ENCODE results near the gene TUSC2.

- TF ChIP-seq, protein P1, sequence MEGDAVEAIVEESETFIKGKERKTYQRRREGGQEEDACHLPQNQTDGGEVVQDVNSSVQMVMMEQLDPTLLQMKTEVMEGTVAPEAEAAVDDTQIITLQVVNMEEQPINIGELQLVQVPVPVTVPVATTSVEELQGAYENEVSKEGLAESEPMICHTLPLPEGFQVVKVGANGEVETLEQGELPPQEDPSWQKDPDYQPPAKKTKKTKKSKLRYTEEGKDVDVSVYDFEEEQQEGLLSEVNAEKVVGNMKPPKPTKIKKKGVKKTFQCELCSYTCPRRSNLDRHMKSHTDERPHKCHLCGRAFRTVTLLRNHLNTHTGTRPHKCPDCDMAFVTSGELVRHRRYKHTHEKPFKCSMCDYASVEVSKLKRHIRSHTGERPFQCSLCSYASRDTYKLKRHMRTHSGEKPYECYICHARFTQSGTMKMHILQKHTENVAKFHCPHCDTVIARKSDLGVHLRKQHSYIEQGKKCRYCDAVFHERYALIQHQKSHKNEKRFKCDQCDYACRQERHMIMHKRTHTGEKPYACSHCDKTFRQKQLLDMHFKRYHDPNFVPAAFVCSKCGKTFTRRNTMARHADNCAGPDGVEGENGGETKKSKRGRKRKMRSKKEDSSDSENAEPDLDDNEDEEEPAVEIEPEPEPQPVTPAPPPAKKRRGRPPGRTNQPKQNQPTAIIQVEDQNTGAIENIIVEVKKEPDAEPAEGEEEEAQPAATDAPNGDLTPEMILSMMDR (IDR thresholded peaks at IDR 0.05): no peak
- TF ChIP-seq POLR2A (IDR thresholded peaks at IDR 0.05) (no peak), EP300 (IDR thresholded peaks at IDR 0.05) (no peak), POLR2AphosphoS5 (IDR thresholded peaks at IDR 0.05) (no peak)
These were observed 41.1 kb upstream of the TUSC2 start for GRCh38 chr3:50369012-50369670.
